Measurements from ENCODE around the gene CDH23.

DNA sequence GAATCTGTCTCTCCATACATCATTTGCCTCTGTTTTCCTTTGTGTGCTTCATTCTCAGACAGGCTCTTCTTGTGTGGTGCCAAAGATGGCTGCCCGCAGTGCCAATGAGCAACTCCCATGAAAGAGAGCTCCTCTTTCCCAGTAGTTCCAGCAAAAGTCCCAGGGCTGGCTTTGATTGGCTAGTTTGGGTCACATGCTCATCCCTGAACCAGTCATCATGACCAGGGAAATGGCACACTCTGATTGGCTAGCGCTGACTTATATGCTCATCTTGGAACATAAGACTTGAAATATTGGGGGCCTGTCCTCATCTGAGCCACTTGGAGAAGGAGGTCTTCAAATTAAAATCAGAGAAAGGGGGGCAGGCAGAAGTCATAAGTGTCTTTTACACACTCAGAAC lies 112.7 kb downstream of the CDH23 start:
- TF ChIP-seq, protein P1, sequence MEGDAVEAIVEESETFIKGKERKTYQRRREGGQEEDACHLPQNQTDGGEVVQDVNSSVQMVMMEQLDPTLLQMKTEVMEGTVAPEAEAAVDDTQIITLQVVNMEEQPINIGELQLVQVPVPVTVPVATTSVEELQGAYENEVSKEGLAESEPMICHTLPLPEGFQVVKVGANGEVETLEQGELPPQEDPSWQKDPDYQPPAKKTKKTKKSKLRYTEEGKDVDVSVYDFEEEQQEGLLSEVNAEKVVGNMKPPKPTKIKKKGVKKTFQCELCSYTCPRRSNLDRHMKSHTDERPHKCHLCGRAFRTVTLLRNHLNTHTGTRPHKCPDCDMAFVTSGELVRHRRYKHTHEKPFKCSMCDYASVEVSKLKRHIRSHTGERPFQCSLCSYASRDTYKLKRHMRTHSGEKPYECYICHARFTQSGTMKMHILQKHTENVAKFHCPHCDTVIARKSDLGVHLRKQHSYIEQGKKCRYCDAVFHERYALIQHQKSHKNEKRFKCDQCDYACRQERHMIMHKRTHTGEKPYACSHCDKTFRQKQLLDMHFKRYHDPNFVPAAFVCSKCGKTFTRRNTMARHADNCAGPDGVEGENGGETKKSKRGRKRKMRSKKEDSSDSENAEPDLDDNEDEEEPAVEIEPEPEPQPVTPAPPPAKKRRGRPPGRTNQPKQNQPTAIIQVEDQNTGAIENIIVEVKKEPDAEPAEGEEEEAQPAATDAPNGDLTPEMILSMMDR (IDR thresholded peaks at IDR 0.05) = no peak
- no peak for TF ChIP-seq EZH2 (IDR thresholded peaks at IDR 0.05; ENCODE audit: borderline replicate concordance, insufficient read depth, low read depth, low read length, poor library complexity, severe bottlenecking)
